NB4 (cell line): Measurements from ENCODE around the gene KLHL3.

ENCODE experiments used
- MYC ChIP-seq: IDR thresholded peaks from 2 replicates; pipeline ENCODE4 v1.6.1; 2011; ENCODE audit warnings: low read depth, low read length
- POLR2A ChIP-seq: IDR thresholded peaks from 2 replicates; pipeline ENCODE4 v1.6.1; 2011; ENCODE audit warnings: mild to moderate bottlenecking; ENCODE audit not compliant: insufficient read length; ENCODE audit errors: extremely low read depth
- TF ChIP-seq, protein P1 (sequence below): IDR thresholded peaks from one replicate; pipeline ENCODE4 v1.5.1; 2012; ENCODE audit warnings: low read depth, low read length
- TF ChIP-seq, protein P2 (sequence below): IDR thresholded peaks from 2 replicates; pipeline ENCODE4 v1.6.1; 2011; ENCODE audit warnings: low read depth, low read length

DNA sequence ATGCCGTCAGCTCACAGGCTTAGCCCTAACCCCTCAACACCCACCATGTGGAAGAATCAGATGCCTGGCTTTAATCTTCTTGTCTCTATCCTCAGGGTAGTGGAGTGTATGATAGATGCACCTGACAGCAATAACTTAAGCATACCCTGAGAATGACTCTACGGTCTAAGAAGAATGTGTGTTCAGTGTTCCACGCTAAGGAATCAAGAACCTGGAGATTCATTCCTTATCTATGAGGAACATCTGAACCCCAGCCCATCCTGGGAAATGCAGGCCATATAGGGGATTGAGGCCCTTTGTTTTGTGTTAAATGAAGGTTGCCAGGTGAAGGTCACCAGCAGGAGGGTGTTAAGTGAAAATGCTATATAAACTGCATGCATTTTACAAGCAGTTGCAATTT is 63.0 kb downstream of the KLHL3 start:
- TF ChIP-seq, protein P1, sequence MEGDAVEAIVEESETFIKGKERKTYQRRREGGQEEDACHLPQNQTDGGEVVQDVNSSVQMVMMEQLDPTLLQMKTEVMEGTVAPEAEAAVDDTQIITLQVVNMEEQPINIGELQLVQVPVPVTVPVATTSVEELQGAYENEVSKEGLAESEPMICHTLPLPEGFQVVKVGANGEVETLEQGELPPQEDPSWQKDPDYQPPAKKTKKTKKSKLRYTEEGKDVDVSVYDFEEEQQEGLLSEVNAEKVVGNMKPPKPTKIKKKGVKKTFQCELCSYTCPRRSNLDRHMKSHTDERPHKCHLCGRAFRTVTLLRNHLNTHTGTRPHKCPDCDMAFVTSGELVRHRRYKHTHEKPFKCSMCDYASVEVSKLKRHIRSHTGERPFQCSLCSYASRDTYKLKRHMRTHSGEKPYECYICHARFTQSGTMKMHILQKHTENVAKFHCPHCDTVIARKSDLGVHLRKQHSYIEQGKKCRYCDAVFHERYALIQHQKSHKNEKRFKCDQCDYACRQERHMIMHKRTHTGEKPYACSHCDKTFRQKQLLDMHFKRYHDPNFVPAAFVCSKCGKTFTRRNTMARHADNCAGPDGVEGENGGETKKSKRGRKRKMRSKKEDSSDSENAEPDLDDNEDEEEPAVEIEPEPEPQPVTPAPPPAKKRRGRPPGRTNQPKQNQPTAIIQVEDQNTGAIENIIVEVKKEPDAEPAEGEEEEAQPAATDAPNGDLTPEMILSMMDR: no peak
- no peak for TF ChIP-seq POLR2A
- TF ChIP-seq, protein P2, sequence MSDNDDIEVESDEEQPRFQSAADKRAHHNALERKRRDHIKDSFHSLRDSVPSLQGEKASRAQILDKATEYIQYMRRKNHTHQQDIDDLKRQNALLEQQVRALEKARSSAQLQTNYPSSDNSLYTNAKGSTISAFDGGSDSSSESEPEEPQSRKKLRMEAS: no peak
- no peak for TF ChIP-seq MYC
